NOMO-1 treated with DMSO at 0.1 percent for 48 hours (cell line): ENCODE data around the gene NUAK1.

Source experiments
- DNase-seq: peaks from one replicate; lab custom pipeline; 2025; ENCODE audit not compliant: unreplicated experiment; lab: John Stamatoyannopoulos, UW

The NUAK1 gene

DNA sequence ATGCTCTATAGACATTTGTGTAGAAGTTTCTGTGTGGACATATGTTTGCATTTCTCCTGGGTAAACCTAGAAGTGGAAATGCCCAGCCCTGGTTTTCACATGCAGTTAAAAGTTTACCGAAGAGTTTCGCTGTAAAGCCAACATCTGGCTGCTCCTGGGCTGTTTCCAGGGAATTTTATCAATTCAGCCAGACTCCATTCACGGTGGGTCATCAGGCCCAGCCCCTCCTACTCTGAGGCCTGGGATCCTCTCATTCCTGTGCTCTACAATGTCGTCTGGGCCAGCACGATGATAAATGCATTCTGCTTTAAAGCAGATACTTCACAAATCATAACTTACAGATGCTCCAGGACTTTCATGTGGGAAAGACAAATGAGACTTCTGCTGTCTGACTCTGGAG, 7.1 kb downstream of the NUAK1 start:
- DNase-seq: no peak

DNA sequence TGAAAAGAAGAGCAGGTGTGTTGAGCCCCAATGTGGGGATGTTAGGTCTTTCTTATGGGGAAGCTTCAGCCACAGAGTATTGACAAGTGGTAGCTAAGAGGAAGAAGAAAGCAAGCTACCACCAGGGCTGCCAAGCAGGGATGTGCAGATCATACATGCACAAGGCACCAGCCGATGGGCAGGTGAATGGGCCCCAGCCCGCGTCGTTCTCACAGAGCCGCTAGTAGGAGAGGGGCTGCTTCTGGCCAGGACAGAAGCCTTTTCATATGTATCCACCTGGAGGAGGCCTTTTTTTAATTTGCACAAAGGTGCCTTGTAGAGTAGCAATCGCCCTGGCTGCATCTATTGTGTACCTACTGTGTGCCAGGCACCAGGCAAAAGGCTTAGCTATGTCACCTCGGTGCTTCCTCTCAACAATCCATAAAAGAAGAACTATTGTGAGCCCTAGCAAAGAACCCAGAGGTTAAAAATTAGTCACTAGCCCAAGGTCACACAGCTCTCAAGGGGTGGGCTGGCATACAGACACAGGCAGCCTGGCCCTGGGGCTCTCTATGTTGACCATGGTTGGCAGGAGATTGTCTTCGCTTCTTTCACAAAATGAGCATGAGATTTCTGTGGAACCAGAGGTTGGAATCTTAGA, 8.2 kb downstream of the NUAK1 start:
- DNase-seq: no peak

DNA sequence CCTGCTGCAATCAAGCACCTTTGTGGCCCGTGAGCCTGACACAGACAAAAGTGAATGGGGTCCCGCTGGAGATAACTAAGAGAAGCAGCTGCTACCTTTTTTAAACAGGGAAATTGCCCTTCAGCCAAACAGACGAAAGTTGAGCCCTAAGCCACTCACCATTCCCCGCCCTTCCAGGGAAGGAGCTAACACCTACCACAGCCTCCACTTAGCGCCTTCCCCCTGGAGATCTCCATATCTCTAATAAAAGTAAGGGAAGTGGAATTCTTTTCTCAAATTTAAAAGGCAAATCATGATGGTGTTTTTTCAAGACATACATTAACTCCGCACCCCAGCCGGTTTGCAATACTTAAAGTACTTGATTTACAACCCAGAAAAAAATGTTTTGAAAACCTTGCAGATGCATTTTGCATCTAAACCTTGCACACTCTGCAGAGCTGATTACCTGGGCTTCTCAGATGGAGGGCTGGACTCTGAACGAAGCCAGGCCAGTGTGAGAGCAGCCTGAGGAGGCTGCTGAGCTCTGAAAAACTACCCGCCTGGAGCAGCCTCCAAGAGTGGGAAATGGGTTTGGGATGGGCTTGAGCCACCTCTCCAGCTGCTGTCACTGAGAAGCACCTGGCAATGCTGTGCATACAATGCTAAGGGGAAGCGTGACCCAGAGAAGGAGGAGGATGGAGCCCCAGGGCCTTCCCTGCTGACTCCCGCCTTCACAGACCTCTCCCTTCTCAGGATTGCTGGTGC, 10.0 kb downstream of the NUAK1 start:
- no peak for DNase-seq

DNA sequence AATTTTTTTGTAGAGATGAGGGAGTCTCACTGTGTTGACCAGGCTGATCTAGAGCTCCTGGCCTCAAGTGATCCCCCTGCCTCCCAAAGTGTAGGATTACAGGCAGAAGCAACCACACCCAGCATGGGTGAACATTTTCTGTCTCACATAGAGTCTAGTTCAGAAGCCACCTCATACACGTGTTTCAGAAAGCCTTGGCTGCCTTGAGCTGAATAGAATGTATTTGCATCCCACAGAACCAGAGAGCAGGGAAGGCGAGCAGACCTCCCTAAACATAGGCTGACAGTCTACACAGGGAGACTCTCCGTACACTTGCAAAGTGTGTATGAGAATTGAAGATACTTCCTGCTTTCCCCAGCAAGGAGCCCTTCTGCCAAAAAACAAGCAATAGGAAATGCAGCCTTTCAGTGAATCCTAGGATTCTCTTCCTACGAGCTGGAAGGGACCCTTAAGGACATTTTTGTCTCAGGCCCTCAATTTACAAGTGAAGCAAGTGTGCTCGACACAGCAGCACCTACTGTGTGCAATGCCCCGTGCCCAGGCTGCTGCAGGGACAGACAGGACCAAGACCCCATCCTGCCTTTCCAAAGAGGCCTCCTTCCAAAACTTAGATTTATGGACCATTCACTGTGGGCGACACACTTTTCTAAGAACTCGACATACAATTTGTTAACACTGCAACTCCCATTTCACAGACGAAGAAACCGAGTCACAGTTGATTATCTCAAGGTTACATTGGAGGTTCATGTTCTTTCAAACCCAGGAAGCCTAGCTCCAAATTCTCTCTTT, 11.2 kb downstream of the NUAK1 start:
- no peak for DNase-seq

DNA sequence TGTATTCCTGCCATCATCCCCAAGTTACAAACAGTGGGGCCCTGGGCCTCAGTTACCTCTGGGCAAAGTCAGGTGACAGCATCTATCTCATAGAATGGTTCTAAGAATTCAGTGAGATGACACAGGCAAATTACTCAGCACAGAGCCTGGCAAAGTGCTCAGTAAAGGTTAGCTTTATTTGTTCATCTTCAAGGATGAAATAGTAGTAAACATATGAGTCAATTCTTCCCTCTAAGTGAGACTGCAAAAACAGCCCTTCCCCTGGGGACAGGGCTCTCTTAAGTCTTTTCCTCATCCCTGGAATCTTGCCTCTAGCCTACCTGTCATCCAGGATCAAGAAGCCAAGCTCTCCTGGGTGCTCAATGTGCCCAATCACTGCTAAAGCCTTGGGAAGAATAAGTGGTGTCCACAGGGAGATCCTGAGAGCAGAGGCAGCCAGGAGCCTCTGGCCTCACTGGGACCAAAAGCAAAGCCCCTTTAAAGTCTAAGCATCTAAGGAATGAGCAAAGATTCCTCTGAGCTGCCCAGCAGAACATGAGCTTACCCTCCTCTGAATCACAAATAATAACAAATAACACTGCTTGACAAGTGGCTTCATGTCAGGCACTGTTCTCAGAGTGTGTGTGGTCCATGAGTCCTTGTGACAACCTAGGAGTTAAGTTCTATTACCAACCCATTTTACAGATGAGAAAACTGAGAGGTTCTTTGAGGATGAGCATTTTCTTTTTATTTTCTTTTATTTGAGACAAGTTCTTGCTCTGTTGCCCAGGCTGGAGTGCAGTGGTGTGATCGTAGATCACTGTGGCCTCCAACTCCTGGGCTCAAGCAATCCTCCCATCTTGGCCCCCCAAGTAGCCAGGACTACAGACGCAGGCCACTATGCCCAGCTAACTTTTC, 12.1 kb downstream of the NUAK1 start:
- no peak for DNase-seq

DNA sequence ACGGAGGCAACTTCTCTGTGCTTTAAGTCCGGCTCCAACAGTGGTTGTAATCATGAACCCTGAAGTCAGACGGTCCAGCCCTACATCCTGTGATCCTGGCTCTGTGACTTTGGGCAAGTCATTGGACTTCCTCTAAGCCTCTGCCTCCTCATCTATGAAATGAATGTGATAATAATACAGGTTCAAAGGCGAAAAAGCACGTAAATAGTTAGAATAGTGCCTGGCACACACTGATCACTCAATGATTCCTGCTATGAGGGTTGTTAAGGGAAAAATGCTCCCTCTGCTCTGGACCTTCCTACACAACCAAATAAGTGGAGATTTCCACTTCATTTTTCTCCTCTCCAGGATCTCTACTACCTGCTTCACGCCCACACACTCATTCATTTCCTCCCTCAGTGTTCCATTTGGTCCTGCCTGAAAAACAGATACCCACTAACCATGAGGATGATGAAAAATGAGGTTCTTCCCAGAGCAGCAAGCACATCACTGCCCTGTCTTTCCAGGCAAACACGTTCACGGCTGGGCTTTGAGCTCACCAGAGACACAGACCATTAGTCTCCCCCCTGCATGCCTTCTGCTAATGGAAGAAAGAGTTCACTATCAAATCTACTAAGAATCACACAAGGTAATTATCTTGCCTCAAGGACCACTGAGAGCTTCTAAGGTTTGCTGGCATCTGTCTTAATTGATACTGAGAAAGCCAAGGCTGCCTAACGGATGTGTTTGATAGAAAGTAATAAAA, 13.2 kb downstream of the NUAK1 start:
- DNase-seq: no peak

DNA sequence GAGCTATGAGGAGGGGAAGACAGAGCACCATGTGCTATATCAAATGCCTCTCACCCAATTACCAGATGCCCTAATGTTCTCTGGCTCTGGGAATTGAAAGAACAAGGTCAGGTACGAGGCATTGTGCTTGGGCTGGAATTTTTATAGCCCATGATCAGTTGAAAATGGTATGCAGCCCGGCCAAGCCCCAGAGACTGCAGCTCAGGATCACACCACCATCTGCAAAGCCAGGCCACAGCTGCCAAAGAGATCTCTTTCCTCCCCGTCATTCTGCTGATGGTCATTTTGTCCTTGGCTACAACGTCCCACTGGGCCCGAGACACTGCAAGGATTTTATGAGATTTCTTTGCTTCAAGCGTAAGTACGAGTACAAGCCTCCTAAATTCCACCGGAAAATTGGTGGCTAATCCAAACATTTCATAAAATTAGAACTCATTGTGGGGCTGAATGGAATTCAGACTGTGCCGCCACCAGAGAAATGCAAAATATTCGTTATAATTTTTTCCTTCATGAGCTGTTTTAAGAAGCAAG, 15.1 kb downstream of the NUAK1 start:
- DNase-seq: no peak

DNA sequence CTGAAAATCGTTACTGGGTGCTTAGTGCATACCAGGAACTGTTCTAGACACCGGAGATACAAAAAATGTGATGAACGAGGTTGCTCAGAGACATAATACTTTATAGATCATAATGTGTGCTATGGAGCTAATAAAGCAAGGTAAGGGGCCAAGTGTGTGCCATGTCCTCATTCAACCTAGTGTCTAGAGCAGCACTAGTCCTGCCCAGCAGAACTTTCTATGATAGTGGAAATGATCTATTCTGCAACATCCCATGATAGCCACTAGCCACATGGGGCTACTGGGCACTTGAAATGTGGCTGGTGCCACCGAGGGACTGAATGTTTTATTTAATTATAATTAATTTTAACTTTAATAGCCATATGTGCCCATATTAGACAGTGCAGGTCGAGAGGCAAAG, 15.6 kb downstream of the NUAK1 start:
- DNase-seq: no peak

DNA sequence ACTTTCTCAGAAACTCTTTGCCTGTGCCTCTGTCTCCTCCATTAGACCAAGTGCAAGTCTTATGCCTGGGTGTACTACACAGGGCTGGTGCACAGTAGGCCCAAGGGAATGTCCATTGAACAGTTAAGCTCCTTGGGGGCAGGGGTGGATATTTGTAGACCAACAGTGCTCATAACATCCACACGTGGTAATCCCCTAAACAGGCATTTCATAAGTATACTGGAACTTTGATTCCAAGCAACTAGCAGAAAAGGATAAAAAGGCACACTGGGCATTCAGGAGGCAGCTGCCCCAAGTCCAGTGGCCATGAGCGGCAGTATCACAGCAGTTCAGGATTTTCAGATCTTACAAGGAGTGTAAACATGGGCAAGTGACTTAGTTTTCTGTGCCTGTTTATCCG, 16.8 kb downstream of the NUAK1 start:
- DNase-seq: no peak

DNA sequence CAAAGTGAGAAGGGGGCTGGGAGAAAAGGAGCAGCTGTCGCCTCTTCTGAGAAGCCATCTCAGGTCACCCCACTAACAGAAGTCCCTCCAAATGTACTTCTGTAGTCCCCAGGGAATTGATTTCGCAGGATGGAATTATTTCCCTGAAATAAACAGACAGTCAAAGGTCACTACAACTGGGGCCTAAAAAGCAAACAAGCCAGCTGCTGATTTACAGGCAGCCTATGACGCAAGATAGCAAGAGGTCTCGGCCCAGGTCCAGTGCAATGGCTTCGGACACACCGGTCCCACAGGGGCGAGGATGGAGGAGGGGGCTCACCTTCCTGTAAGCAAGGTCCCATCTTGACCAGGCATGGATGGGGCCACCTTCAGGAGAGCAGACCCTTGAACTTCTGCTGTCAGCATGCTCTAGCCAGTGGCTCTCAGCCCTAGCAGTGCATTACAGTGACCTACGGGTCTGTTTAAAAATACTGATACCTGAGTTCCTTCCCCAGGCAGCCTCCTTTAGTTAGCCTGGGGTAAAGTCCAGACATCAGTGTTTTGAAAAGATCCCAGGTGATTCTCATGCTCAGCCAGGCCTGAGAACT, 18.1 kb downstream of the NUAK1 start:
- DNase-seq: no peak

DNA sequence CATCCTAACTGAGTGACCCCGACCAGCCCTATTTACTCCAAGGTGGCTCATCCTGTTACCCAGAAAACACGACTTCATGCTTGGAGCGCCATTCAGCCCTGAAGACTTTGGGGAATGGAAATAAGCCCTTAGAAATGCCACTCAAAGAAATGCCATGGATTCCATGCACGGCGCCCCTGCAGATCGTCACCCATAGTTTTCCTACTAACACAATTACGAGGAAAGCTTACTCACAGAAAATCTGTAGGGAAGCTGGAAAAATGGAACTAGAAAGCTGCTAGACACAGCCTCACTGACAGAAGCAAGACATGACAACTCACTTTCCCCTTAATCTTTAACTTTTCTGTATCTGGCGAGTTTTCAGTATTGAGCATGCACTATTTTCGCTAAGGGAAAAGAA, 19.5 kb downstream of the NUAK1 start:
- DNase-seq: no peak

DNA sequence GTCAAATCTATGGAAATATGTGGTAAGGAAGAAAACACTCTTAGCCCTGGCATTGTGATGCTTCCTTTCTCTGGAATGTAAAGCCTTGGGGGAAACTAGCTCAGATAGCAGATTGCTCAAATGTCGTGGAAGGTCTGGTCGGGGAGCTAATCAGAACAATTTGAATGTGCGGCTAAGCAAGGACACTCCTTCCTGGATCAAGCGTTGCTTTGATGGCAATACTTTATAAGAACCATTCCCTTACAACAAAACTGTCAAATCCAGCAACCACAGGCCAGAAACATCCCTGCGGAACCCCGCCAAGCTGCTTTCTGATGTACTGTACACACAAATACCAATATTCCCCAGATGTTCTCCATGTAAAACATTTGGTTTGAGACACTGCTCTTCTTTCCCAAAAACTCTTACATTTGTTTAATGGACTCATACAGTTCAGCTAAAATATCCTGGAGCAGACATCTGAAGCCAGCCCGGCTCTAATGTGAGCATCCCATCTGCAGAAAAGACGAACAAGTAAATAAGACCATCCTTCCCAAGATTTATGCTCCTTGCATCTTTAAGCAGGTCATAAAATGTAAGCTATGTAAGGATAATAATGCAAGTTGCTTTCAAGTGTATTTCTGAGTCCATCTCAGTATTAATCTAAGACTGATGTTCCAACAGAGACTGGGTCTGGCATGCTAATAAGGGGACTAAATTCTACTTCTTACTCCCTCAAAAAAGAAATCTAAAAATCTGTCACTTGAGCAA, 20.2 kb downstream of the NUAK1 start:
- DNase-seq: no peak

DNA sequence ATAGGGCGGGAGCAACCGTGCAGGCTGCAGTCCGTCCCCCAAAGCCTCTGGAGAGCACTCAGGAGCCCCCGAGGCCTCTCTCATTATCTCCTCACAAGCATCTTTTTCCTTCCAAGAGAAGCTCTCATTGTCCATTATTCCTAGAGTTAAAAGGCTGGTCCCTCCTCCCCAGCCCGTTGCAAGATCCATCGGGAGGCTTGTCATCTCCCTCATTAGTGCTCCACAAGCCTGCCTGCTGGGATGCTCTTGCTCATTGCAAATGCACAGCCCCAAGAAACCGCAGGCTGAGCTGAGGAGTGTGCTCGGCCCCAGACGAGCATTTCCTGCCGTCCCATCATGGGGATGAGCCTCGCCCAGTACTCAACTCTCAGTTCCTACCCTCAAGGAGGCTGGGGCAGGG, 23.3 kb downstream of the NUAK1 start:
- DNase-seq: no peak

DNA sequence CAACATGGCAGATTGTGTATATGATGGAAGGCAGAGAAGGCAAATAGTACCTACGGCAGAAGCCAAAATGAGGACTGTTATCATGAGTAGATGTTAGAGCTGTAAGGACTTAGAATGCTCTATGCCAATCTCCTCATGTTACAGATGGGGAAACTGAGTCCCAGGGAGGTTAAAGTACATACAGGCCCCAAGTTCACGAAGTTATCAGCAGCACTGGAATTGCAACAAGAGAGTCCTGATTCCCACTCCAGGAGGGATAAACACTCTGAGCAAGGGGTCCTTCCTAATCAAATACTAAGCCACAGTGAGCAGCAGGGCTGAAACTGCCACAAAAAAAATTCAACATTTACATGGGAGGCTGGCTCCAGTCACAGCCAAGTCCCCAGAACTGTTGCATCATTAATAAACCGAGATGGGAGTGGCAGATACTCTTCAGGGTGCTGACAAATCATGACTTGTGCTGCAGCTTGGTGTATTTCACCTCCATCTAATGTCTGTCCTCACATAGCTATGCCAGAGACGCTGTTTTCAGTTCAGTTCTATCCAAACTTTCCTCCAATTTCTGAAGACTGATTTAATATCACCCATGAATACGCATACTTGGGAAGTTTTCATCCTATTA, 24.2 kb downstream of the NUAK1 start:
- DNase-seq: no peak

DNA sequence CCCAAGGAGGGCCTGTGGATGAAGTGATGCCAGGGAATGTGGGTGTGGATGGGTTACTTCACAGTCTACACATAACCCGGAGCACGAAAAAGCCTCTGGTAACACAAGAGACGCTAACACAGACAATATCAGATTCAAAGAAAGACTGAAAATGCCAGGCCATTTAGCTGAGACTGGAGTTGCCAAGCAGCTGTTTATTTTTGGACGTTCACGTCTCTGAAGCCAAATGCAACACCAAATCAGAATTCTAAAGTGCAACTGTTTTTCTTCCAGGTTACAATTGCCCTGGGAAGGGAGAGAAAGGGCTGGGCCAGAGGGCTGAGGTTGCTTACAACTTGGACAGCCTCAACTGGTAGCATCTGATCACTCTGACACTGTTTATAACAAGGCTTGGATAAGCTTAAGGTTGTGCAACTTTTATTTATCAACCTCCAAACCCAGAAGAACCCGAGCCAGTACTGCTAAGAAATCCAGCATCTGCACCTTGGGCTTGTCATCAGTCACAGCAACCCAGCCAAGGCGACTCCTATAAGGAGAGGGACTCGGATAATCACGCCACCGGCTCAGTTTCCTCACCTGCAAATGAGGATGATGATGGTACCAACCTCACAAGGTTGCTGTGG, 24.8 kb downstream of the NUAK1 start:
- no peak for DNase-seq

DNA sequence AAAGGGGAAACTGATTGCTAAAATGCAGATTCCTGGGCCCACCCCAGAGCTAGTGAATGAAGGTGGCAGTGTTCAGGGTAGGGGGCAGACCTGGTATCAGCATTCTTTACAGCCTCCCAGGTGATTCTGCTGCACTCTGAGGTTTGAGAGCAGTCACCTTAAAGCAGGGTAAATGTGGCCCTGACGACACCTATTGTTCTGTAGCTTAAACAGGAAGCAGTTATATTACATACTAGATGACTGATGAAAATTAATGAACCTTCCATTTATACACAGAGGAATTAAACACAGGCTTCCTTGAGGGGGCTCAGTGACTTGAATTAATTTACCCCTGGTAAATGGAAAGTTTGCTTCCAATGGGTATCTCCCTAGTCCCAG, 25.3 kb downstream of the NUAK1 start:
- peak; percentile 43 for DNase-seq

DNA sequence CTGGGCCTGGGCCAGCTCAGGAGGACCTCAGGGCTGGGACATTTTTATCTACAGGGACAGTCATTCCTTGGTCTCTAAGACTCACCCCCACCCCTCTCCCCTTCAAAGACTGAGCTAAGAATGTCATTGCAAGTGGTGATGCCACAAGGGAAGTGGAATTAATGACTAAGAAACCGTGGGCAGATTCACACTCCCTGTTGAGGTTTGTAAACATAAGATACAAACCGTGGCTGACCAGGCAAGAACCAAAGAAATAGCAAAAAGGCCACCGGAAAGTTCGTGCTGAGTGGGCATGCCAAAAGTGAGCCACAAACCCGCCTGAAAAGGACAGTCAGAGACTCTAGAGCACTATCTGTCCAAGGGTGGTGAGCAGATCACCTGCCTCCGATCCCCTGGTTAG, 25.7 kb downstream of the NUAK1 start:
- DNase-seq: peak; percentile 72

DNA sequence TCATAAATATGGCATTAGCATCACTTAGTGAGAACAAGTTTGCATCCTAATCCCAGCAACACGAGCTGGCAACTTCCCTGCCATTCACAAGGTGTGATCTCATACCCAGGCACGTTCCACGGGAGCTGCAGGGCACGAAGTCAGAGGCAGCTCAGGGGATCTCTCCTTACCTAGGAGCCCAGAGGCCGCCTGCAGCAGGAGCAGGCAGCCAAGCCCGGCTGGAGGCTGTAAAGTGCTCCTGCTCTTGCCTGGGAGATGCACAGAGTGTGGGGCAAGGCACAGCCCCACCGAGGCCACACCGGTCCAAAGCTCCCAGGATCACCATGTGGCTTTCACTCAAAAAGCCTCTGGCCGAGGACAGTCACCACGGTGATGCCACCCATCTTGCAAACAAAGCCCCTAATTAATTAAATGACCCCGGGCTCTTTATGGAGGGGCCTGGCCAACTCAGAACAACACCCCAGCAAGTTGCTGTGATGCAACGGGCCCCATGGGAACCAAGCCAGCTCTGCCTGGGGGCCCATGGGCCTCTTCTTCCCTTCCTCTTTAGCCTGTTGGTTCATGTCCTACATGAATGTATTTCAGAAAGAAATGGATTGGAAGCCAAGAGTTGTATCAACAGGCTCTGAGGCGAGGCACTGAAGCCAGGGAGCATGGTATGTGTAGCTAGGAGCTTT, 26.5 kb downstream of the NUAK1 start:
- peak; percentile 59 for DNase-seq
